Activated CD4-positive, alpha-beta T cell treated with anti-CD3 and anti-CD28 coated beads, Interleukin-2, amount 50 U/mL, for 4 hours (primary cell): ENCODE data around the gene OR7A10.

Source experiments
- DNase-seq, 2 experiments: peaks; one replicate each; pipeline ENCODE4 v3.0.0-alpha.2; 2020

The OR7A10 gene

GRCh38 chr19:14848822-14849221 lies at the start of gene OR7A10:
Gene OR7A10, minus strand, starts transcription at chr19:14848922. Its CDS starts 7,045 bp downstream, at chr19:14841877.
- no peak for DNase-seq

- DNase-seq: no peak
These were observed 42.1 kb upstream of the OR7A10 start for GRCh38 chr19:14890643-14891379.

GRCh38 chr19:14889994-14890642 lies 41.4 kb upstream of the OR7A10 start:
- no peak for DNase-seq

GRCh38 chr19:14886032-14886431 lies 37.3 kb upstream of the OR7A10 start, which contains the start of gene OR7A17:
Gene OR7A17, minus strand, starts transcription at chr19:14886132. Its CDS starts 4,777 bp downstream, at chr19:14881355.
- no peak for DNase-seq

GRCh38 chr19:14871619-14872230 lies 23.0 kb upstream of the OR7A10 start:
- DNase-seq: no peak

- DNase-seq: no peak
These were observed 19.8 kb upstream of the OR7A10 start for GRCh38 chr19:14868497-14868896.

- DNase-seq: no peak
These were observed 5.1 kb downstream of the OR7A10 start for GRCh38 chr19:14843578-14843977.

- no peak for DNase-seq
These were observed 5.6 kb downstream of the OR7A10 start for GRCh38 chr19:14843169-14843568.

GRCh38 chr19:14840206-14840605 lies 8.5 kb downstream of the OR7A10 start:
- DNase-seq: no peak

- no peak for DNase-seq
These were observed 11.3 kb downstream of the OR7A10 start for GRCh38 chr19:14837391-14837790.

- no peak for DNase-seq
These were observed 13.7 kb downstream of the OR7A10 start, which contains the start of the genes OR7A5 and OR7C1 for GRCh38 chr19:14835011-14835410. Gene OR7A5, minus strand, starts transcription at chr19:14835185. Its CDS starts 6,944 bp downstream, at chr19:14828241. Gene OR7C1, minus strand, starts transcription at chr19:14835185. Its CDS starts 35,049 bp downstream, at chr19:14800136.

GRCh38 chr19:14830702-14831101 lies 18.0 kb downstream of the OR7A10 start:
- no peak for DNase-seq

GRCh38 chr19:14826006-14826405 lies 22.7 kb downstream of the OR7A10 start:
- DNase-seq: no peak

GRCh38 chr19:14821937-14822336 lies 26.8 kb downstream of the OR7A10 start:
- no peak for DNase-seq

- no peak for DNase-seq
These were observed 30.1 kb downstream of the OR7A10 start for GRCh38 chr19:14818588-14818987.

GRCh38 chr19:14817052-14817451 lies 31.7 kb downstream of the OR7A10 start:
- DNase-seq: no peak

- DNase-seq: no peak
These were observed 33.6 kb downstream of the OR7A10 start for GRCh38 chr19:14814982-14815652.

GRCh38 chr19:14809272-14810057 lies 39.3 kb downstream of the OR7A10 start:
- no peak for DNase-seq

GRCh38 chr19:14804765-14805164 lies 44.0 kb downstream of the OR7A10 start:
- no peak for DNase-seq

- DNase-seq: no peak
These were observed 50.0 kb downstream of the OR7A10 start for GRCh38 chr19:14798760-14799159.

GRCh38 chr19:14796021-14796420 lies 52.7 kb downstream of the OR7A10 start:
- no peak for DNase-seq

GRCh38 chr19:14795078-14795721 lies 53.5 kb downstream of the OR7A10 start:
- DNase-seq: no peak
